ENCODE results near the gene PIGW.
"Not testable (repeated sequence)": the region's sequence is repeated elsewhere in the genome, so short reads cannot be mapped to it uniquely, and the experiment has no call there.

The PIGW gene

GRCh38 chr17:36500745-36501225, 34.0 kb upstream of the PIGW start:
- Histone ChIP-seq H3K27me3 (ENCODE audit: control insufficient read depth, insufficient read depth, low read length) (no peaks in the 10 kb centered on the region), H3K9me3 (ENCODE audit: control insufficient read depth, insufficient read depth, low read length) (no peaks in the 10 kb centered on the region), H3K4me1 (ENCODE audit: control insufficient read depth, insufficient read depth, low read length) (no peaks in the 10 kb centered on the region), H3K36me3 (ENCODE audit: control insufficient read depth, insufficient read depth, low read length) (peaks cover 63% of the 10 kb centered on the region), H3K9ac (ENCODE audit: low read depth, low read length) (no peak overlapping the region), H3K4me3 (ENCODE audit: low read depth, low read length) (no peak overlapping the region)

GRCh38 chr17:36501351-36501750, 33.4 kb upstream of the PIGW start:
- Histone ChIP-seq H3K36me3 (ENCODE audit: control insufficient read depth, insufficient read depth, low read length) (peaks cover 63% of the 10 kb centered on the region), H3K9ac (ENCODE audit: low read depth, low read length) (no peak overlapping the region), H3K27me3 (ENCODE audit: control insufficient read depth, insufficient read depth, low read length) (no peaks in the 10 kb centered on the region), H3K4me1 (ENCODE audit: control insufficient read depth, insufficient read depth, low read length) (no peaks in the 10 kb centered on the region), H3K4me3 (ENCODE audit: low read depth, low read length) (no peak overlapping the region), H3K9me3 (ENCODE audit: control insufficient read depth, insufficient read depth, low read length) (no peaks in the 10 kb centered on the region)

- Histone ChIP-seq H3K27me3 (ENCODE audit: control insufficient read depth, insufficient read depth, low read length) (no peaks in the 10 kb centered on the region), H3K9me3 (ENCODE audit: control insufficient read depth, insufficient read depth, low read length) (no peaks in the 10 kb centered on the region), H3K9ac (ENCODE audit: low read depth, low read length) (no peak overlapping the region), H3K36me3 (ENCODE audit: control insufficient read depth, insufficient read depth, low read length) (peaks cover 65% of the 10 kb centered on the region), H3K4me1 (ENCODE audit: control insufficient read depth, insufficient read depth, low read length) (no peaks in the 10 kb centered on the region), H3K4me3 (ENCODE audit: low read depth, low read length) (no peak overlapping the region)
Measured at GRCh38 chr17:36501963-36502362, 32.8 kb upstream of the PIGW start.

- no peaks in the 10 kb centered on the region for H3K4me1 ChIP-seq (ENCODE audit: control insufficient read depth, insufficient read depth, low read length)
- H3K4me3 ChIP-seq (ENCODE audit: low read depth, low read length) = no peak overlapping the region
- H3K9ac ChIP-seq (ENCODE audit: low read depth, low read length) = no peak overlapping the region
- no peaks in the 10 kb centered on the region for H3K27me3 ChIP-seq (ENCODE audit: control insufficient read depth, insufficient read depth, low read length)
- H3K9me3 ChIP-seq (ENCODE audit: control insufficient read depth, insufficient read depth, low read length) = no peaks in the 10 kb centered on the region
- H3K36me3 ChIP-seq (ENCODE audit: control insufficient read depth, insufficient read depth, low read length) = peaks cover 72% of the 10 kb centered on the region
Measured at GRCh38 chr17:36503456-36504155, 31.2 kb upstream of the PIGW start.

- Histone ChIP-seq H3K27me3 (ENCODE audit: control insufficient read depth, insufficient read depth, low read length) (no peaks in the 10 kb centered on the region), H3K4me3 (ENCODE audit: low read depth, low read length) (no peak overlapping the region), H3K9ac (ENCODE audit: low read depth, low read length) (no peak overlapping the region), H3K9me3 (ENCODE audit: control insufficient read depth, insufficient read depth, low read length) (no peaks in the 10 kb centered on the region), H3K36me3 (ENCODE audit: control insufficient read depth, insufficient read depth, low read length) (peaks cover 77% of the 10 kb centered on the region), H3K4me1 (ENCODE audit: control insufficient read depth, insufficient read depth, low read length) (no peaks in the 10 kb centered on the region)
Measured at GRCh38 chr17:36504156-36504545, 30.6 kb upstream of the PIGW start.

GRCh38 chr17:36505171-36505570, 29.6 kb upstream of the PIGW start:
- peaks cover 80% of the 10 kb centered on the region for H3K36me3 ChIP-seq (ENCODE audit: control insufficient read depth, insufficient read depth, low read length)
- no peaks in the 10 kb centered on the region for H3K9me3 ChIP-seq (ENCODE audit: control insufficient read depth, insufficient read depth, low read length)
- H3K4me3 ChIP-seq (ENCODE audit: low read depth, low read length) = no peak overlapping the region
- H3K27me3 ChIP-seq (ENCODE audit: control insufficient read depth, insufficient read depth, low read length) = no peaks in the 10 kb centered on the region
- no peaks in the 10 kb centered on the region for H3K4me1 ChIP-seq (ENCODE audit: control insufficient read depth, insufficient read depth, low read length)
- no peak overlapping the region for H3K9ac ChIP-seq (ENCODE audit: low read depth, low read length)

- Histone ChIP-seq H3K4me3 (ENCODE audit: low read depth, low read length) (no peak overlapping the region), H3K9ac (ENCODE audit: low read depth, low read length) (no peak overlapping the region), H3K27me3 (ENCODE audit: control insufficient read depth, insufficient read depth, low read length) (no peaks in the 10 kb centered on the region), H3K9me3 (ENCODE audit: control insufficient read depth, insufficient read depth, low read length) (no peaks in the 10 kb centered on the region), H3K36me3 (ENCODE audit: control insufficient read depth, insufficient read depth, low read length) (peaks cover 81% of the 10 kb centered on the region), H3K4me1 (ENCODE audit: control insufficient read depth, insufficient read depth, low read length) (no peaks in the 10 kb centered on the region)
Measured at GRCh38 chr17:36506249-36506826, 28.4 kb upstream of the PIGW start.

- Histone ChIP-seq H3K36me3 (ENCODE audit: control insufficient read depth, insufficient read depth, low read length) (peaks cover 80% of the 10 kb centered on the region), H3K9ac (ENCODE audit: low read depth, low read length) (no peak overlapping the region), H3K4me1 (ENCODE audit: control insufficient read depth, insufficient read depth, low read length) (no peaks in the 10 kb centered on the region), H3K9me3 (ENCODE audit: control insufficient read depth, insufficient read depth, low read length) (no peaks in the 10 kb centered on the region), H3K27me3 (ENCODE audit: control insufficient read depth, insufficient read depth, low read length) (no peaks in the 10 kb centered on the region), H3K4me3 (ENCODE audit: low read depth, low read length) (no peak overlapping the region)
Measured at GRCh38 chr17:36506831-36507230, 28.0 kb upstream of the PIGW start.

- Histone ChIP-seq H3K36me3 (ENCODE audit: control insufficient read depth, insufficient read depth, low read length) (peaks cover 80% of the 10 kb centered on the region), H3K9me3 (ENCODE audit: control insufficient read depth, insufficient read depth, low read length) (no peaks in the 10 kb centered on the region), H3K4me3 (ENCODE audit: low read depth, low read length) (no peak overlapping the region), H3K27me3 (ENCODE audit: control insufficient read depth, insufficient read depth, low read length) (no peaks in the 10 kb centered on the region), H3K9ac (ENCODE audit: low read depth, low read length) (no peak overlapping the region), H3K4me1 (ENCODE audit: control insufficient read depth, insufficient read depth, low read length) (no peaks in the 10 kb centered on the region)
Measured at GRCh38 chr17:36507266-36507665, 27.5 kb upstream of the PIGW start.

GRCh38 chr17:36508439-36508838, 26.3 kb upstream of the PIGW start:
- not testable (repeated sequence) for H3K27me3 ChIP-seq (ENCODE audit: control insufficient read depth, insufficient read depth, low read length); H3K9me3 ChIP-seq (ENCODE audit: control insufficient read depth, insufficient read depth, low read length); H3K4me3 ChIP-seq (ENCODE audit: low read depth, low read length); H3K4me1 ChIP-seq (ENCODE audit: control insufficient read depth, insufficient read depth, low read length); H3K9ac ChIP-seq (ENCODE audit: low read depth, low read length)
- H3K36me3 ChIP-seq (ENCODE audit: control insufficient read depth, insufficient read depth, low read length) = peaks cover 81% of the 10 kb centered on the region

GRCh38 chr17:36509272-36509985, 25.4 kb upstream of the PIGW start:
- Histone ChIP-seq H3K4me3 (ENCODE audit: low read depth, low read length) (no peak overlapping the region), H3K4me1 (ENCODE audit: control insufficient read depth, insufficient read depth, low read length) (no peaks in the 10 kb centered on the region), H3K9me3 (ENCODE audit: control insufficient read depth, insufficient read depth, low read length) (no peaks in the 10 kb centered on the region), H3K27me3 (ENCODE audit: control insufficient read depth, insufficient read depth, low read length) (no peaks in the 10 kb centered on the region), H3K36me3 (ENCODE audit: control insufficient read depth, insufficient read depth, low read length) (peaks cover 78% of the 10 kb centered on the region), H3K9ac (ENCODE audit: low read depth, low read length) (no peak overlapping the region)

- Histone ChIP-seq H3K36me3 (ENCODE audit: control insufficient read depth, insufficient read depth, low read length) (peaks cover 74% of the 10 kb centered on the region), H3K4me1 (ENCODE audit: control insufficient read depth, insufficient read depth, low read length) (no peaks in the 10 kb centered on the region), H3K4me3 (ENCODE audit: low read depth, low read length) (no peak overlapping the region), H3K27me3 (ENCODE audit: control insufficient read depth, insufficient read depth, low read length) (no peaks in the 10 kb centered on the region), H3K9me3 (ENCODE audit: control insufficient read depth, insufficient read depth, low read length) (no peaks in the 10 kb centered on the region), H3K9ac (ENCODE audit: low read depth, low read length) (no peak overlapping the region)
Measured at GRCh38 chr17:36510636-36511035, 24.2 kb upstream of the PIGW start.

All from iPS-15b (cell line).